GM10266 (cell line): ENCODE measurements around the gene MBD3L3.
"Not testable (repeated sequence)": the region's sequence is repeated elsewhere in the genome, so short reads cannot be mapped to it uniquely, and the experiment has no call there.

Experiments used
- DNase-seq: peaks from one replicate; pipeline ENCODE4 v3.0.0; 2012; ENCODE audit errors: extremely low spot score
- CTCF ChIP-seq: IDR thresholded peaks from 2 replicates; pipeline ENCODE4 v1.5.1; 2012; ENCODE audit warnings: mild to moderate bottlenecking, low read depth; ENCODE audit not compliant: control insufficient read depth, insufficient read depth; ENCODE audit errors: missing control alignments

The MBD3L3 gene

DNA sequence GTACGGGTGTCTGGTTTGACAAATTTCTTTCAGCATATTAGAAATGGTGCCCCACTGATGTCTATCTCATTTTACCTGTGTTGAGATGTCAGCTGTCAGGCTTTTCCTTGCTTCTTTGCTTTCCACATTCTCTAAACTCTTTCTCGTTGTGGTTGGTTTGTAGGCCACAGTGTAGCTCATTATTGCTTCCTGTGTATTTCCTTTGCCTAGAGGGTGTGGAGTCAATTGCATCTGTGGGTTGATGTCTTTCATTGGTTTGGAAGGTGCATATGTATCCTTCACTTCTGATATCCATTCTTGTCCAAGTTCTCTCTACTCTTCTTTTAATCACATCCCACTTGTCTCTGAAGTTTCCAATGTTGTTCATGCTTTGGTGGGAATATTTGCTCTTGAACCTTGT is 16.9 kb downstream of the MBD3L3 start:
- not testable (repeated sequence) for DNase-seq

DNA sequence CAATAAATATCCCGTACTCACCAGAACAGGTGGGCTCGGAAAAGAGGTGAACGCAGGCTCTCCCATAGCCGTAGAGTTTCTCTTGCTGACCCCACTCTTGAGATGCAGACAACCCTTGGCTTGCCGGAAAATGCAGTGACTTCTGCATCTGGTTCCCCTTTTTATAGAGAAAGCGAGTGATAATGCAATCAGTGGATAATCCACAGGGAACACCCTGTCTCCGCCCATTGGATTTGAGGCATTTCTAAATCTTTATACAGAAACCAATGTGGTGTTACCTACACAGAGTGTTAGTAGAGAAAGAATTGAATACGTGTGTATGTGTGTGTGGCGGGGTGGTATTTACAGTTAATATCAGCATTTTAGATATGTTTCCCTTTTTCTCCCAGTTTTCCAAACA is 18.4 kb downstream of the MBD3L3 start, which contains the start of gene MBD3L4:
TSS of gene MBD3L4 (minus strand) at position 101 of the 400 bp plus-strand sequence. CDS start at position 66, 35 bp downstream.
- not testable (repeated sequence) for DNase-seq

DNA sequence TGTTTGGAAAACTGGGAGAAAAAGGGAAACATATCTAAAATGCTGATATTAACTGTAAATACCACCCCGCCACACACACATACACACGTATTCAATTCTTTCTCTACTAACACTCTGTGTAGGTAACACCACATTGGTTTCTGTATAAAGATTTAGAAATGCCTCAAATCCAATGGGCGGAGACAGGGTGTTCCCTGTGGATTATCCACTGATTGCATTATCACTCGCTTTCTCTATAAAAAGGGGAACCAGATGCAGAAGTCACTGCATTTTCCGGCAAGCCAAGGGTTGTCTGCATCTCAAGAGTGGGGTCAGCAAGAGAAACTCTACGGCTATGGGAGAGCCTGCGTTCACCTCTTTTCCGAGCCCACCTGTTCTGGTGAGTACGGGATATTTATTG is 28.2 kb downstream of the MBD3L3 start, which contains the start of gene MBD3L5:
TSS of gene MBD3L5 (plus strand) at position 301 of the 400 bp plus-strand sequence. CDS start at position 335, 34 bp downstream.
- not testable (repeated sequence) for DNase-seq

DNA sequence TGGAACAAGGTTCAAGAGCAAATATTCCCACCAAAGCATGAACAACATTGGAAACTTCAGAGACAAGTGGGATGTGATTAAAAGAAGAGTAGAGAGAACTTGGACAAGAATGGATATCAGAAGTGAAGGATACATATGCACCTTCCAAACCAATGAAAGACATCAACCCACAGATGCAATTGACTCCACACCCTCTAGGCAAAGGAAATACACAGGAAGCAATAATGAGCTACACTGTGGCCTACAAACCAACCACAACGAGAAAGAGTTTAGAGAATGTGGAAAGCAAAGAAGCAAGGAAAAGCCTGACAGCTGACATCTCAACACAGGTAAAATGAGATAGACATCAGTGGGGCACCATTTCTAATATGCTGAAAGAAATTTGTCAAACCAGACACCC is 29.7 kb downstream of the MBD3L3 start:
- DNase-seq, result not testable (repeated sequence)

DNA sequence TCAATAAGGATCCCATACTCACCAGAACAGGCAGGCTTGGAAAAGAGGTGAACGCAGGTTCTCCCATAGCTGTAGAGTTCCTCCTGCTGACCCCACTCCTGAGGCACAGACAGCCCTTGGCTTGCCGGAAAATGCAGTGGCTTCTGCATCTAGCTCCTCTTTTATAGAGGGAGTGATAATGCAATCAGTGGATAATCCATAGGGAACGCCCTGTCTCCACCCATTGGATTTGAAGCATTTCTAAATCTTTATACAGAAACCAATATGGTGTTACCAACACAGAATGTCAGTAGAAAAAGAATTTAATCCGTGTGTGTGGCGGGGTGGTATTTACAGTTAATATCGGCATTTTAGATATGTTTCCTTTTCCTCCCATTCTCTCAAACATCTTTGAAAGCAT is 37.1 kb downstream of the MBD3L3 start, which contains the start of gene MBD3L2B:
TSS of gene MBD3L2B (minus strand) at position 101 of the 400 bp plus-strand sequence. CDS start at position 67, 34 bp downstream.
- DNase-seq, result not testable (repeated sequence)

- no peak for TF ChIP-seq CTCF
- no peak for DNase-seq
Measured at GRCh38 chr19:7018828-7019227, 39.6 kb downstream of the MBD3L3 start.

DNA sequence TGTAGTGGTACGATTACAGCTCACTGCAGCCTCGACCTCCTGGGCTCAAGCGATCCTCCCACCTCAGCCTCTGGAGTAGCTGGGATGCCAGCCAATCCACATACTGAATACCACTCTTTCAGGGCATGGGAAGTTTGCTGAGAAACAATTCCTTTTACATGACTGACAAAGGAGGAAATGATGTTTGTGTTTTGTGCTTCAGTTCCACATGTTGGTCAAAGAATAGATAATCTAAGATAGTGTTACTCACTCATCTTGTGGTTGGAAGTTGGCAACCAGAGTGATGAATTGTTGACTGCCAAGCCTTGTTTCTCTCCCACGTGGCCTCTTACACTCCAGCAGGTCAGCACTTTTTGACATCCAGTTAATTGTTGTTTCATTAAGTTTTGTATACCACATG is 44.8 kb downstream of the MBD3L3 start:
- DNase-seq, result no peak
- TF ChIP-seq CTCF, result no peak

DNA sequence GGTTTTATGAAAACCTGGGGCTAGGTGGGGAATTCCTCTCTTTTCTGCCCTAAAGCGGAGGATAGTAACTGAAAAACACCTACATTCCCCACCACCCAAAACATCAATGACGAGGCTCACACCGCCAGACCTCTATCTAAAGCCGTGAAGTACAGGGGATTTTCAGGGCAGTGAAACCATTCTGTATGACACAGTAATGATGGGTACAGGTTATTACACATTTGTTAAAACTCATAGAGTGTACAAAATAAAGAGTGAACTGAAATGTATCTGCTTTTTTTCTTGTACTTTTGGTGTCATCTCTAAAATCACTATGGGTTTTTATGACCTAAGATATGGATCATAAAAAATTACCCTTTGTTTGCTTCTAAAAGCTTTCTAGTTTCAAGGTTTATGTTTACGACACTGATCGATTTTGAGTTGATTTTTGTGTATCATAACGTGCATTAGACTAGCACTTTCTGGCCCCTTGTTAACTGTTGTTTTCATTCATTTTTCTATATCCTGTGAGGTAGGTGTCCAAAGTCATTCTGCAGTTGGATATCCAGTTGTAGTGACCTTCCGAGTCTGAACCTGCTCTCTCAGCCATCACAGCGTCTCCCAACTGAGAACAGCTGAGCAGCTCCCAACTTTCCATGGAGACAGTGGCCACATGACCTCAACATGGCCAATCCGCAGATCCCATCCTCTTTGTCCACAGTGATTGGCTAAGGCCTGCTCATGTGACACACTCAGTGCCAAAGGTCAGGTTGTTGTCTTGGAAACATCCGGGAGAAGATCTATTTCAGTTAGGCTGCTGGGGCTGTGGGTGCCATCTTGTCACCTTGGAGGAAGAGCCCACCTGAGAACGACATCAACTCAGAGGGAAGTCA is 47.5 kb downstream of the MBD3L3 start:
- no peak for TF ChIP-seq CTCF
- no peak for DNase-seq

DNA sequence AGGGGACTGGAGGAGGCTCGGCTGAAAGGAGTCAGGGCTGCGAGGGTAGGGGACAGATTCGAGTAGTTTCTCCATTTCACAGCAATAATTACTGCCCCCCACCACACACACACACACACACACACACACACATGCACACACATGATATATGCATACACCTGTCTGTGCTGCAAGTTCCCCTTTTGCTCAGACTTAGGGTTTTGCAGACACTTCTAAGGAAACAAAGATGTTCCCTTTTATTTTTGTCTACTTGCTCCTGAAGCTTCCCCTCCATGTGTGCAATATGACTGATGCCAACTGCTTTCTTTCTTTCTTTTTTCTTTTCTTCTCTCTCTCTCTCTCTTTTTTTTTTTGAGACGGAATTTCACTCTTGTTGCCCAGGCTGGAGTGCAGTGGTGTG is 50.6 kb downstream of the MBD3L3 start:
- DNase-seq, result no peak

More for the DNA sequence above, 50.6 kb downstream of the MBD3L3 start:
- no peak for TF ChIP-seq CTCF
